ENCODE results near the gene PDYN.
"Not testable (repeated sequence)": the region's sequence is repeated elsewhere in the genome, so short reads cannot be mapped to it uniquely, and the experiment has no call there.

PDYN gene

DNA sequence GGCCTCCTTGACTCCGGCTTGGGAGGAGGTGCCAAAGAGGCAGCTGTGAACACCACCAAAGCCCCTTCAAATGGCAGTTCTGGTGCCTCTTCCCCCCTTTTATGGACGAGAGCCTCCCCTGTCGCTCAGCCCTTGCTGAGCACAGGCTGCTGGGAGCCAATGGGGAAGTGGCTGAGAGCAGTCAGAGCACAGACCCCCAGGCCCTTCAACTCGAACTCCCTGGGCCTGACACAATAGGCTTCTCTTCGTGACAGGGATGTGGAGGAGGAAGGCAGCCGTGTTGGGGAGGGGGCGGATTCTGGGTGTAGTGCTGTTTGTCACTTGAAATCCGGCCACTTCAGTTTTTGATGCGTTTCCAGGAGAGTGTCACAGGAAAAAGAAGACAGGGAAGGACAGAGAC, at the start of gene PDYN:
Gene PDYN (minus strand): TSS at position 73 of the 400 bp plus-strand sequence. CDS start 10,974 bp downstream, outside the sequence.
- no peak for DNase-seq

- no peak for DNase-seq
Observed at GRCh38 chr20:2042400-2042799, 48.5 kb upstream of the PDYN start.

DNA sequence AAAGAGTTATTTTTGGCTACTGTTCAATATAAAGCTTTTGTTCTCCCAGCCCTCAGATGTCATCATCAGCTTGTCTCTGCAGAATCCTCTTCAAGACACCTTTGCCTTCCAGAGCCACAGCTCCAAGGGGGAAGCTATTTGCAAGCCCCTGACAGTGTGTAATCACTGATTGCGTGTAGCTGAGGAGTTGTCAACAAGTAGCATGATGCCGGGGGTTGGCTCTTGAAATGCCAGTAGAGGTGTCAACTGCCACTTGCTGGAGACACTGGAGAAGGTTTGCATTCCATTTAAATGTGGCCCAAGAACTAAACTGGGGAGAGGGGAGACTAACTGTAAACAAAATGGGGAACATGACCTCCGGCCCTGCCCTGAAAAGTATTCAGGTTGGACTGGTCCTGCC, 44.3 kb upstream of the PDYN start:
- DNase-seq, result no peak

DNA sequence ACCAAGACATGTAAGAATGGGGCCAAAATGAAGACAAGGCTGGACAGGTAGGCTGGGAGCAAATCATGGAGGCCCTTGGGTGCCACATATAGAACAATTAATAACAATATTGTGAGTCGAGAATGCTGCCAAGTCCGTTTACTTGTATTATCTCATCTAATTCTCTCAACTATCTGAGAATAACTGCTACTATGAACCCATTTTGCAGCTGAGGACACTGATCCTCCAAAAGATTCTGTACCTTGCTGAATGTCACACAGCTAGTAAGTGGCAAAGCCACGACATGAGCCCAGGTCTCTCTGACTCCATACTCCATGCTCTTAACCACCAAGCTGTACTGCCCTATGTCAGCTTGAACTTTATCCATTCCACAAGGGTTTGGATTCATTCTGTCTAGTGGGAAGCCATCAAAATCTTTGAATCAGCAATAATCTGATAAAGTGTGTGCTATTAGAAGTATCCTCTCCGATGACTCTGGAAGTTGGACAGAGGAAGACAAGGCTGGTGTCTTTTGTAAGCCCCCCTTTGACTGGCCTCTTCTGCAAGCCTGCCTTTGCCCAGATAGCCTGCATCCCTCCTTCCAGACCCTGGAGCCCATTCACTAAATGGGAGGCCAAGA, 43.5 kb upstream of the PDYN start:
- DNase-seq, result no peak

DNA sequence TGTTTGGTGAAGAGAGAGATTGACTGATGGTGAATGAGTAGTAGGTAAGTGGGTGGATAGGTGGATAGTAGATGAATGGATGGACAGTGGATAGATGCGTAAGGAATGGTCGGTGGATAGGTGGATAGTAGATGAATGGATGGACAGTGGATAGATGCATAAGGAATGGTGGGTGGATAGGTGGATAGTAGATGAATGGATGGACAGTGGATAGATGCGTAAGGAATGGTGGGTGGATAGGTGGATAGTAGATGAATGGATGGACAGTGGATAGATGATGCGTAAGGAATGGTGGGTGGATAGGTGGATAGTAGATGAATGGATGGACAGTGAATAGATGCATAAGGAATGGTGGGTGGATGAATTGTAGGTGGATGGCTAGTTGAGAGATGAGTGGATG, 42.5 kb upstream of the PDYN start:
- DNase-seq, result not testable (repeated sequence)

DNA sequence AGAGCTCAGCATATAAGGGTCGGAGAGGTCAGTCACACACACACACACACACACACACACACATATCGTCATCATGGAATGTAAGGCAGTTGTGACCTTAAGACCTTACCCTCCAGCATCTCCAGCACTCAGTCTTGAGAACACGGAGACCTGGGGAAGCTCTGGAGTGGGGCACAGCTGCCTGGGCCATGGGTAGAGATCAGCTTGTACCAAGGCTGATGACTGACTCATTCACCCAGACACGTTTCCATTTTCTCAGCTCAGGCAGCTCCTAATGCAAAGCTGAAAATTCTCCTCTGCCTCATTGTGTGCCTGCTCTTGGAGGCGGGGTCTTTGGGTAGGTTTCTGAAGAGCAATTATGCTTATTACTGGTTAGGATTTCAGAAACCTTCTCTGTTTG, 38.3 kb upstream of the PDYN start:
- no peak for DNase-seq

GRCh38 chr20:2026514-2026913, 32.7 kb upstream of the PDYN start:
- no peak for DNase-seq

DNA sequence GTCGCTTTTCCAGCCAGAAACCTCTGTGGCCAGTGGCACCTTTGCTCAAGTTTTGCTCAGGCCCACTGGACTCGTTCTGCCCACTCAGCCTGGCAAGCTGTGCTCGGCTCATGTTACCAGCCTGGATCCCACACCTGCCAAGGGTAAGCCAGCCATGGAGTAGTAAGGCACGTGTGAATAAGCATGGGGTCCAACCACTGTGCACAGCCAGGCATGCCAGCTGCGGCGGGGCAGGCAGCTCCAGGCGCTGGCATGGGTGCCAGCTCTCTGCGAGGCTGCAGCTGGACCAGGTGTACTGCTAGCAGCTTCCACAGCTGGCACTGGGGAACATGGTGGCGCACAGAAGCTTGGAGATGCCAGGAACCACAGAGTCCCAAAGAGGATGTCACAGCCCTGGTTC, 32.1 kb upstream of the PDYN start:
- DNase-seq, result no peak

GRCh38 chr20:2023151-2023550, 29.3 kb upstream of the PDYN start:
- no peak for DNase-seq

- no peak for DNase-seq
Observed at GRCh38 chr20:2022163-2022562, 28.3 kb upstream of the PDYN start.

DNA sequence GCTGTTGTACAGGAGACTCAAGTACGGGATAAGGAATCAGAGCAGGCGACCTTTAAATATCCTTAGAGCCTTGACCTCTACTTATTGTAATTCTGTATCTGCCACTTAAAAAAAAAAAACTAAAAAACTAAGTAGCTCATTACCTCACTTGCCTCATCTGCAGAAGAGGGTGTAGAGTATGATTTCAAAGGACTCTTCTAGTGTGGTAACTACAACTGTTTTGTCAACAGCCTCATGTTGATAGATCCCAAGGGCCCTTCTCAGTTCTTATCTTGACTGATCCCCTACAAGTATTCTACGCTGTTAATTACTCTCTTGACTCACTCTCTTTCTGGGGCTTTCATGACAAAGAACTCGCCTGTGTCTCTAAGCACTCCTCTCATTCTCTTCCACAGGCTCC, 16.7 kb upstream of the PDYN start:
- no peak for DNase-seq

GRCh38 chr20:2006452-2007361, 12.8 kb upstream of the PDYN start:
- peak; percentile 2 for DNase-seq

GRCh38 chr20:2005831-2006426, 12.1 kb upstream of the PDYN start:
- peak; percentile 31 for DNase-seq

DNA sequence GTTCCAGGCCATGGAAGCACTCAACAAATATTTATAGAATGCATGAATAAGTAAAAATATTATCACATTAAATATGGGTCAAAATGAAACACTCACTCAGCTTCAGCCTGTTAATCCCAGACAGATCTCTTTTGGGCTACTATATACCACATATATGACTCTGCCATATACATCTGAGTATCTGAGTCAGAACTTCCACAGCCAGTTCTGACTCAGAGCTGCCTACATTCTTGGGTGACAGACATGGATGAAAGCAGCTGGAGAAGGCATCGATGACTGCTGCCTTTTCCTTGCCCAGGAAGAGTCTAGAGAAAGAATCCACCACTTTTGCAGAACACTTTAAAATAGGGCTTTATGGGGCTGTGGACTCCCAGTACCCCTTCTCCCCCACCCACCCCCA, 11.5 kb upstream of the PDYN start:
- no peak for DNase-seq

DNA sequence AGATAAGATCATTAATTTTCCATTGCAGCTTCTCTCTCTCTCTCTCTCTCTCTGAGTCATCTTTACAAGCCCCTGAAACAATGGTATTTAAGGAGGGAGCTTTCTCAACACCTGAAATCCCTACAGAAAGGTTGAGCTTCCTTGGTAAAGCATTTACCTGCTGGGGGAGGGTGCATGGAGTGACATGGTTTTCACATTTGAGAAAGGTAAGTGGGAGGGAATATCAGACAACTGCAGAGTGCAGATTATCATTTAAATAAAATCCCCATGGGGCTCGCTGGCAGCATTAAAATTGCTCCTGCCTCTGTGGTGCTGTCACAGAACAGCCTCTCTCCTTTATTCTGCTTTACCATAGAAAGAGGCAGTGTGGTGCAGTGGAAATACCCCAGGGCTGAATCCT, 10.3 kb upstream of the PDYN start:
- DNase-seq, result no peak

DNA sequence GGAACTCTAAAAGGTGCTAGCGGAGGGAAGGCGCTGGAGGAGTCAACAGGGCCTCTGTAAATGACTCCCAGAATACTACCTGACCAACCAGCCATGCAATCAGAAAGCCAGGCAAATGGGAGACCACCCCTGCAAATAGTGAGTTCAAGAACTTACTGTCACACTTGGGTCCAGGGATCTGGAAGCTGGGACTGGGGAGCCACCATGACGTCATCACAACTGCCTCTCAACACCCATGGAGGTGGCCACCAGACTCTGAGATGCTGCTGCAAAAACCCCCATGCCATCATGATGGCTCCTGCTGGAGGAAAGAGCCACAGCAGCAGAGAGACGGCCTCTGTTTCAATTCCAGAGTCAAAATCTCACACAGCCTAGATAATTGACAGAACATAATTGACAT, 8.5 kb upstream of the PDYN start:
- DNase-seq, result no peak

DNA sequence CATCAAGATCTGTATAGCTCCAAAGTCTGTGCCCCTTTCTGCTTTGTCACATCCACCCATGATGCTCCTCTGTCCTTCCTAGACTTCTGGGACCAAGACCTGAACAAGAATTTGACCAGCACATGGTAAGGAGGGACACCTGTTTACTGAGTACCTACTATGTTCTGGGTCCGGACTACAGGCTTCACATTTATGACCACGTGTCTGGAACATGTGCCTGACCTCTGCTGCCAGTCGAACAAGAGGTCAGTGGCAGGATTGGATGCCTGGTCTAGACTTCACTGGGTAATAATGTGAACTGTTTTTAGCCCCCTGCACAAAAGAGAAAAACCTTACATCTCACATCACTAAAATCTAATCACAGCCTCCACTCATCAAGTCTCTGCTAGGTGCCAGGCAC, 7.3 kb upstream of the PDYN start:
- no peak for DNase-seq

DNA sequence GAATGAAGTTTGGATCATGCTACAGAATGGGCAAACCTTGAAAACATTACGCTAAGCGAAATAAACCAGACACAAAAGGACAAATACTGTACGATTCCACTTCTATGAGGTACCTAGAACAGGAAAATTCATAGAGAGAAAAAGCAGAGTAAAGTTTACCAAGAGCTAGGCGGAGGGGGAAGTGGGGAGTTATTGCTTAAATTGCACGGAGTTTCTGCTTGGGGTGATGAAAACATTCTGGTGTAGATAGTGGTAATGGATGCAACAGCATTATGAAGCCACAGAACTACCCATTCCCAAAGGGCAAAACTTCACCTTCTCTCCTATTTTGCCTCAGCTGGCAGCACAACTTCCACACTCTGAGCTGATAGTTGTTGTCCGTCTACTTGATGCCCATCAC, 6.4 kb upstream of the PDYN start:
- DNase-seq, result no peak

DNA sequence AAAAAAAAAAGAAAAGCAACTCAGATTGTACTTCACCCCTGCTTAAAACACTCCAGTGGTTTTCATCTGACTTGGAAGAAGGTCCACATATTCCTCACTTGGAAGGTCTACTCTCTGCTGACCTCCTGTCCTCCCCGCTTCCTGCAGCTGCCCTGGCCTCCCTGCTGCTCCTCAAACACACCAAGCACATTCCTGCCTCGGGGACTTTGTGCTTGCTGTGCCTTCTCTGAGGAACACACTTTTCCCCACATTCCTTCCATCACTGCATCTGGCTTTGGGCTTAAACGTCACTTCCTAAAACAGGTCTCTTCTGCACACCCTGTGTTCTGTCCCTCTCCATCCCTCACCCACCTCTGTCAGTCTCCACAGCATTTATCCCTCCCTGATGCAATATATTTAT, 4.9 kb upstream of the PDYN start:
- DNase-seq, result no peak

- no peak for DNase-seq
Observed at GRCh38 chr20:1998193-1998520, 4.3 kb upstream of the PDYN start.

- DNase-seq, result no peak
Observed at GRCh38 chr20:1997483-1998192, 3.8 kb upstream of the PDYN start.

- DNase-seq, result no peak
Observed at GRCh38 chr20:1995531-1996310, 1.9 kb upstream of the PDYN start.

- no peak for DNase-seq
Observed at GRCh38 chr20:1994627-1995026, 769 bp upstream of the PDYN start.

All from KG1 (cell line).